ENCODE data around the gene FAM50B.

The FAM50B gene

GRCh38 chr6:3899061-3899460 is 49.9 kb downstream of the FAM50B start:
- no peak for TF ChIP-seq CTCF (conservative IDR thresholded peaks at IDR 0.05; ENCODE audit: low read depth, low read length)

GRCh38 chr6:3899970-3900439 is 50.8 kb downstream of the FAM50B start:
- H3K36me3 ChIP-seq (ENCODE audit: insufficient read depth) = no peaks in the 10 kb centered on the region
- H3K79me2 ChIP-seq (ENCODE audit: insufficient read depth, low read depth) = no peaks in the 10 kb centered on the region
- no peak overlapping the region for H3K4me3 ChIP-seq (IDR thresholded peaks at IDR 0.05; ENCODE audit: insufficient read depth, low read depth, low read length)
- H2AFZ ChIP-seq (ENCODE audit: low read depth) = no peak overlapping the region
- no peaks in the 10 kb centered on the region for H4K20me1 ChIP-seq (ENCODE audit: insufficient read depth)
- no peak for TF ChIP-seq CTCF (conservative IDR thresholded peaks at IDR 0.05; ENCODE audit: low read depth, low read length)
- no peak overlapping the region for H3K4me2 ChIP-seq
- H3K27ac ChIP-seq = no peak overlapping the region
- no peak overlapping the region for H3K9ac ChIP-seq
- H3K27me3 ChIP-seq (ENCODE audit: insufficient read depth, low read depth) = no peaks in the 10 kb centered on the region
- no peaks in the 10 kb centered on the region for H3K4me1 ChIP-seq (ENCODE audit: low read depth, poor library complexity, severe bottlenecking)

More at GRCh38 chr6:3899061-3899460, 49.9 kb downstream of the FAM50B start:
- Histone ChIP-seq H2AFZ (ENCODE audit: low read depth) (no peak overlapping the region), H3K4me2 (no peak overlapping the region), H3K27me3 (ENCODE audit: insufficient read depth, low read depth) (no peaks in the 10 kb centered on the region), H3K4me1 (ENCODE audit: low read depth, poor library complexity, severe bottlenecking) (no peaks in the 10 kb centered on the region), H3K4me3 (IDR thresholded peaks at IDR 0.05; ENCODE audit: insufficient read depth, low read depth, low read length) (no peak overlapping the region), H3K36me3 (ENCODE audit: insufficient read depth) (no peaks in the 10 kb centered on the region), H3K9ac (no peak overlapping the region), H4K20me1 (ENCODE audit: insufficient read depth) (no peaks in the 10 kb centered on the region), H3K79me2 (ENCODE audit: insufficient read depth, low read depth) (no peaks in the 10 kb centered on the region), H3K27ac (no peak overlapping the region)
